HG03039 (cell line): ENCODE data around the gene SPP1.
"Not testable (repeated sequence)": the region's sequence is repeated elsewhere in the genome, so short reads cannot be mapped to it uniquely, and the experiment has no call there.

Experiments
- ATAC-seq: cut with Tn5 transposase; IDR thresholded peaks from one replicate; pipeline ENCODE4 v1.9.1; 2021; ENCODE audit warnings: mild to moderate bottlenecking, moderate library complexity; ENCODE audit not compliant: unreplicated experiment

The SPP1 gene

DNA sequence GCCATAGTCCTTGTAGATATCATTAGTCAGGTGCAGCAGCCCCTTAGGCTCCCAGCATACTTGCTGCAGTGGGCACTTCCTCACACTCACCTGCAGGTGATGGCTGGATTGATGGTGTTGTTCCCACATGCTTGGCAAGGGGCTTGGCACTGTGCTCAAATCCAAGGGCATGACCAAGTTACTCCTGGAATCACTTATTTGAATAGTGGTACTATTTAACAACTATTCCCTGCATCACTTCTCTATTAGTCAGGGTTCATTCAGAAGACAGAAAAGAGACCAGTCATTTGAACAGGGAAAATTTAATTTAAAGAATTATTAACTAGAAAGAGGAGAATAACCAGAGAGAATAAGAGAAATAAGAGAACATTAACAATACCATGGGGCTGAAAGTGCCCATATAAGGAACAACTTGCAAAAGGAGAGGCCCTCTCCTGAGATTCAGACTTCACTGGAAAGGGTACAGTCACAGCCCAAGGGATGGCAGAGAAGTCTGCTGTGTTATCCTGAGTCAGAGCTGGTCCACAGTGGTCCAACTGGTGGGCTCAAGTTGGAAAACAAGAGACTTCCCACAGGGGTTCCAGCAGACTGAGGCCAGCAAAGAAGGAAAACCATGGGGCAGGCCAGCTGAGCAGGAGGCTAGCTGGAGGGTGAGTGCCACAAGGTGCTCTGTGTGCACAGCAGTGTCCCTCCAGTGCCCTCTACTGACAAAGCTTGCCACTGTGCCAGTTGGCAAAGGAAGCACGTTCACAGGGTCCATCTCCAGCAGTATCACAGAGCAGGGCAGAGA, 9.8 kb downstream of the SPP1 start:
- ATAC-seq, result peak; percentile 86

DNA sequence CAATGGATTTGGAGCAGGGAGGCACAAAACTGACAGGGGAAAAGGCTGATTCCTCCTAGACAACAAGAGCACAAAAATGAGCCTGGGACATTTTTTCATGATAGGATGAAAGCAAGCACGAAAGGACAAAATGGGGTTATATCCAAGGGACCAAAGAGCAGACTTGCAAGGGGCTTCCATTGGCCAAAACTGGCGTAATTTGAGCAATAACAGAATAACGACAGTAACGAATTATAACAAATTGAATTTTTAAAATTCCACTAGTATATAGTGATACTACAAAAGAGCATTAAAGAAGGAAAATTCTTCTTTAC, 10.3 kb downstream of the SPP1 start:
- ATAC-seq, result no peak

DNA sequence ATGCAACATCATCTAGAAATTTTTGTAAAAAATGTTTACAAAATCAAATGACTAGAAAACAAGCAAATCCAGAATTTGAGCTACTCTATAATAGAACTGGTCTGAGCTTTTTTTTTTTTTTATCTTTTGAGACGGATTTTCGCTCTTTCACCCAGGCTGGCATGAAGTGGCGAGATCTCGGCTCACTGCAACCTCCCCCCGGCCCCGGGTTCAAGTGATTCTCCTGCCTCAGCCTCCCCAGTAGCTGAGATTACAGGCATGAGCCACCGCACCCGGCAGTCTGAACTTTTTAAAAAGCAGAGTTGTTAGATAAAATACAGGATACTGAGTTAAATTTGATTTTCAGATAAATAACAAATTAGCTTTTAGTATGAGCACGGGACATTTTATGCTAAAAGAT, 11.0 kb downstream of the SPP1 start:
- no peak for ATAC-seq

- no peak for ATAC-seq
Observed at GRCh38 chr4:87989765-87990164, 14.3 kb downstream of the SPP1 start.

DNA sequence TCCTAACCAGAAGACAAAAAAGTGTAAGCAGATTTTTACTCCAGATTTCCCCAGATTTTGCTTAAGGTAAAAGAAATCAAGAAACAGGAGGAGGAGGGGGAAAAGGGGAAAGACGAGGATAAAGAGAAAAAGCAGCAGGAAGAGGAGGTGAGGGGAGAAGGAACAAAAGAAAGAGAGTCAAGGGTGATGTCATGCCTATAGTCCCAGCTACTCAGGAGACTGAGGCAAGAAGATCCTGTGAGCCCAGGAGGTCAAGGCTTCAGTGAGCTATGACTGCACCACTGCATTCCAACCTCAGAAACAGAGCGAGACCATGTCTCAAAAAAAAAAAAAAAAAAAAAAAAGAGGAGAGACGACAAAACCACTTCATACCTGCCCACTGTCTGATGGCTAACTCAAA, 19.9 kb downstream of the SPP1 start:
- ATAC-seq, result no peak

DNA sequence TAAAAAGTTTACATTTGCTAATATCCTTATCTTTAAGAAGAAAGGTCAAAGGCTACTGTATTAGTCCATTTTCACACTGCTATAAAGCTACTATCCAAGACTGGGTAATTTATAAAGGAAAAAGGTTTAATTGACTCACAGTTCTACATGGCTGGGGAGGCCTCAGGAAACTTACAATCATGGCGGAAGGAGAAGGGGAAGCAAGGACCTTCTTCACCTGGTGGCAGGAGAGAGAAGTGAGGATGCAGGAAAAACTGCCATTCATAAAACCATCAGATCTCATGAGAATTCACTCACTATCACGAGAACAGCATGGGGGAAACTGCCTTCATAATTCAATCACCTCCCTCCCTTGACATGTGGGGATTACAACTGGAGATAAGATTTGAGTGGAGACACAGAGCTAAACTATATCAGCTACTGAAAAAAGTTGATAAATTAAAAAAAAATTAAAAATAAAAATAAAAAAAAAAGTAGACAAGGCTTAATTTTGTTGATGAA, 23.7 kb downstream of the SPP1 start:
- ATAC-seq, result not testable (repeated sequence)

- ATAC-seq, result no peak
Observed at GRCh38 chr4:88001871-88002270, 26.4 kb downstream of the SPP1 start.

DNA sequence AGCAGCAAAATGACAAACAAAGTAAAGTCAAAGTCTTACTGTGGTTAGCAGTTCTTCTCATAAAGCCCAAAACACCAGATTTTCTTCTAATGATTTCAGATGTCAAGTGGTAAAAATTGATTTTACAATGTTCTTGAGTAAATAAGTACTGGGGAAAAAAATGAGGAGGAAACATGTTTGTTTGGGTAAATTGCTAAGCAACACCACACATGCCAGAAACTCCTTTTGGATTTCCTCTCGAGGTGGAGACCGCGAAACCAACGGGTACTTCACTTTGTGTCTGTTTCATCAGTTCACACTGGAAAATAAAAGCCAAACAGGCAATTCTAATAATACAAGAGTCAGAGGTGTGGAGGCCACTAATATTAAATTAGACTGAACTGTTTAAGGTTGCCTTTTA, 27.3 kb downstream of the SPP1 start:
- ATAC-seq, result no peak

DNA sequence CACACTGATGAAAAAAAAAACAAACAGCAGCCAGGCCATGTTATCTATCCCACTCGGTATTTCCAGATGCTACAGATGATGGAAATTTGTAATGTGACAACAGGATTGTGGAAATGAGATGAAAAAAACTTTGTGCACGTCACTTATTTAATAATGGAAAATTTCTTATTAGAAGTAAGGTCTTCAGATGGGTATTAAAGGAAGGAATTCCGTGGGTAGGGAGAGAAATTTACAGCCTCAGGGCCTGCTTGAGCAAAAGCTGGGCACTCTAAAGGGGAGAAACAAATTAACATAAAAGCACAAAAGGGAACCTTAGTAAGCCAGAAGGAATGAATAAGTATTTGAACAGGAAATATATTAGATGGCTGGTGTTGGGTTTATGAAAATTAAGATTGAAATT, 27.7 kb downstream of the SPP1 start:
- ATAC-seq, result no peak

- ATAC-seq, result no peak
Observed at GRCh38 chr4:88005076-88005475, 29.6 kb downstream of the SPP1 start.

DNA sequence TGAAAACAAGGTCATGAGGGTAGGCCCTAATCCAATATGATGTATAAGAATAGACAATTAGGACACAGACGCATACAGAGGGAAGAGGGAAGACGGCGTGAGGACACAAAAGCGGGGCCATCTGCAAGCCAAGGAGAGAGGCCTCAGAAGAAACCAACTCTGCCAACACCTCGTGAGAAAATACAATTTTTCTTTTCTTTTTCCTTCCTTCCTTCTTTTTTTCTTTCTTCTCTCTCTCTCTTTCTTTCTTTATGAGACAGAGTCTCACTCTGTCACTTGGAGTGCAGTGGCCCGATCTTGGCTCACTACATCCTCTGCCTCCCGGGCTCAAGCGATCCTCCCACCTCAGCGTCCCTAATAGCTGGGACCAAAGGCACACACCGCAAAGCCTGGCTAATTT, 30.4 kb downstream of the SPP1 start:
- no peak for ATAC-seq

- ATAC-seq, result no peak
Observed at GRCh38 chr4:88006956-88007303, 31.4 kb downstream of the SPP1 start.

GRCh38 chr4:88007304-88008121, 32.0 kb downstream of the SPP1 start, which contains the start of gene PKD2:
Gene PKD2, plus strand, starts transcription at chr4:88007635. Its CDS starts 99 bp downstream, at chr4:88007734.
- ATAC-seq, result peak; percentile 90

- peak; percentile 28 for ATAC-seq
Observed at GRCh38 chr4:88008122-88008742, 32.7 kb downstream of the SPP1 start.

DNA sequence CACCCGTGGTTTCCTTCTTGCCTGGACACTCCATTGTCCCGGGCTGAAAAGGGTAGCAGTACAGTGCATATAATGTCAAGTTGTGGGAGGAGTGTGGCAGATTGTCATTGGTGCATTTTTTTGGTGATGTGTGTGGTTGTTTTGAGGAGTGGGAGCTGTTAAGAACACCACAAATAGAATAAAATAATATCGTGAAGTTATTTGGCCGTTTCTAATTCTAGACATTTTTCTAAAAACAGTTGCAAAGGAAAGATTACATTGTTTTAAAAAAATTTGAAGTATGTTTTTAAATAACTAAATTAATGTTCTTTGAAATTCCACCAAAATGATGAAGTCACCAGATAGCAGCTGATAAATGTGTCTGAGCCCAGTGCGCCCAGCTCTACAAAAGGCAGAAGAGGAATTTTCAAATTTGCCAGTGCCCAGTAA, 33.2 kb downstream of the SPP1 start:
- ATAC-seq, result no peak

- no peak for ATAC-seq
Observed at GRCh38 chr4:88009871-88010270, 34.4 kb downstream of the SPP1 start.

GRCh38 chr4:88010966-88011365, 35.5 kb downstream of the SPP1 start:
- no peak for ATAC-seq

DNA sequence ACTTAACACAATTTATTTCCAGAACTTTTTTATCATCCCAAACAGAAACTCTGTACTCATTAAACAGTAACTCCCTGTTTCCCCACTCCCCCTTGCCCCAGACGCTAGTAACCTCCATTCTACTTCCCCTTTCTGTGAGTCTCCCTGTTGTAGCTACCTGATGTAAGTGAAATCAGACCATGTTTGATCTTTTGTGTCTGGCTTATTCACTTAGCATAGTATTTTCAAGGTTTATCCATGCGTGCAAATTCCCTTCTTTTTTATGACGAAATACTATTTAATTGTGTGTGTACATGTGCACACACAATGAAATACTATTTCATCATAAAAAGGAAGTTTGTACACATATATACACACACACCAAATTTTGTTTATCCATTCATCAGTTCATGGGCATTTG, 37.1 kb downstream of the SPP1 start:
- peak; percentile 41 for ATAC-seq

- no peak for ATAC-seq
Observed at GRCh38 chr4:88014386-88014905, 38.9 kb downstream of the SPP1 start.

GRCh38 chr4:88015659-88016295, 40.3 kb downstream of the SPP1 start:
- no peak for ATAC-seq
